NCI-H2081 treated with DMSO at 0.1 percent for 48 hours (cell line): ENCODE data around the gene ZNF70.
"Not testable (repeated sequence)": the region's sequence is repeated elsewhere in the genome, so short reads cannot be mapped to it uniquely, and the experiment has no call there.

Experiments
- DNase-seq: peaks from one replicate; lab custom pipeline; 2025; lab: John Stamatoyannopoulos, UW

Gene ZNF70

GRCh38 chr22:23756891-23757290 is 6.0 kb upstream of the ZNF70 start:
- no peak for DNase-seq

DNA sequence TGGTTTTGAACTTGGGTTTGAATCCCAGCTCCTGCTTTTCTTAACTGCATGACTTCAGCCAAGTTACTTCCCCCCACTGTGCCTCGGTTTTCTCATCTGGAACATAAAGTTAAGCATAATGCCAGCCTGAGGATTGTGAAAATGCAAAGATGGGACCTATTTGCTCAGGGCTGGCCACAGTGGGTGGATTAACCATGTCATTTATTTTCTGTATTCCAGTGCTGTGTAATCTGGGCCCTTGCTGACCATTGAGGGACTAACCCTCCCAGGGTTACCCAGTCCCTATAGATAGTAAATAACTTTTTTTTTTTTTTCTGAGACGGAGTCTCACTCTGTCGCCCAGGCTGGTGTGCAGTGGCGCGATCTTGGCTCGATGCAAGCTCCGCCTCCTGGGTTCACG is 4.8 kb upstream of the ZNF70 start:
- DNase-seq: no peak

- peak; percentile 15 for DNase-seq
Measured at GRCh38 chr22:23754980-23755636, 4.2 kb upstream of the ZNF70 start.

DNA sequence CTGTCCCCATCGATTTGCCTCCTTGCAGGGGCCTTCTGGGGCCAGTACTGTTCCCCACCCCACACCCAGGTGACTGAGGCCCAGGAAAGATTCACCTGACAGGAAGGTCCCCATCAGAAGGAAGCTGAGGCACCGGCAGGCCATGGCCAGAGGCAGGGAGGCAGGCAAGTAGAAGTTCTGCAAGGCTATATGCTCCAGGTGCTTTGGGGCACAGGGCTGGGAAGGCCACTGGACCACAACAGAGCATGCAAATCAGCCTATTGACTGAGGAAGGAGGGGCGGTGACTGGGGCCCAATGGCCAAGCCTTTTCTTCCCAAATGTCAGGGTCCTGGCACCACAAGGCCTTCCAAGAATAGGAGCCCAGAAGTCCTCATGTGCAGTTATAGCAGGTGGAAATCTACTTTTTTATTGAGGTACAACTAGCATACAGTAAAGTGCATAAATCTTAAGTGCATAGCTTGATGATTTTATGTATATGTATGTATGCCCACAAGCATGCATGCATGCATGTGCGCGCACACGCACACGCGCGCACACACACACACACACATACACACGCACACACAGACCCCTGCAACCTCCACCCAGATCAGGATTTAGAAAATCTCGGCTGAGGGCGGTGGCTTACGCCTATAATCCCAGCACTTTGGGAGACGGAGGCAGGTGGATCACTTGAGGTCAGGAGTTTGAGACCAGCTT is 3.5 kb upstream of the ZNF70 start, which contains the start of gene VPREB3:
Gene VPREB3, minus strand, starts transcription at position 206 of the 700 bp plus-strand sequence. Its CDS starts 62 bp downstream, at position 144.
- no peak for DNase-seq

GRCh38 chr22:23753385-23753784 is 2.5 kb upstream of the ZNF70 start:
- DNase-seq: no peak

DNA sequence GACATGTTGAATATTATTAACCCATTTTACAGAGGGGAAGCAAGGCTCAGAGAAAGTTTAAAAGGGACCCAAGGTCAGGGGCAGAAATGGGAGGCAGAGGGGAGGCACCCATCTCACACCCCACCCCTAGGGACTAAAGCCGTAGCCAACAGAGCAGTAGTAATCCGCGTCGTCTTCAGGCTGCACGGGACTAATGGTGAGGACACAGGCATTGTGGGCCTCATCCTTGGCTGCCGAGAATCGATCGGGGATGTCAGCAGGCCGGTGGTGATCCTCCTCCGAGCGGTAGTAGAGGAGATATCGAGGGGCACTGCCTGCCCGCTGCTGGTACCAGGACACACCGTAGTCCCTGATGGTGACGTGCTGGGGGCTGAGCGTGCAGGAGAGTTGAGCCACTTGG is 1.8 kb upstream of the ZNF70 start:
- no peak for DNase-seq

GRCh38 chr22:23752090-23752691 is 1.3 kb upstream of the ZNF70 start:
- no peak for DNase-seq

DNA sequence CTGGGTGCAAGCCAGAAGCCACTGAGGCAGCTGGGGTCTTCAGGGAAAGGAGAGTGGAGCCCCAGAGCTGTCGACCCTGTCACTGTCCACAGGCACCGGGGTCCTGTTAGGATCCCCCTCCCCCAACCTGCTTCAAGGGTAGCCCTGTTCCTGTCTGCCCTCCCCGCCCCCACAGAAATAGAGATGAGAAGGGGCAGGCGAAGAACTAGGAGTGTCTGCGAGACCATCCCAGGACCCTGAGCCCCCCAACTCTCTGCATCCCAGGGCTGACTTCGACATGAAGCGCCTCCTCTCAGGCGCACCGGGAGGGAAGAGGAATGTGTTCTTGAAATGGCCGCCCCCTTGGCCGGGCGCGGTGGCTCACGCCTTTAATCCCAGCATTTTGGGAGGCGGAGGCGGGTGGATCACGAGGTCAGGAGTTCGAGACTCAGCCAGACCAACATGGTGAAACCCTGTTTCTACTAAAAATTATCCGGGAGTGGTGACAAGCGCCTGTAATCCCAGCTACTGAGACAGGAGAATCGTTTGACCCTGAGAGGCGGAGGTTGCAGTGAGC is 607 bp upstream of the ZNF70 start:
- no peak for DNase-seq

DNA sequence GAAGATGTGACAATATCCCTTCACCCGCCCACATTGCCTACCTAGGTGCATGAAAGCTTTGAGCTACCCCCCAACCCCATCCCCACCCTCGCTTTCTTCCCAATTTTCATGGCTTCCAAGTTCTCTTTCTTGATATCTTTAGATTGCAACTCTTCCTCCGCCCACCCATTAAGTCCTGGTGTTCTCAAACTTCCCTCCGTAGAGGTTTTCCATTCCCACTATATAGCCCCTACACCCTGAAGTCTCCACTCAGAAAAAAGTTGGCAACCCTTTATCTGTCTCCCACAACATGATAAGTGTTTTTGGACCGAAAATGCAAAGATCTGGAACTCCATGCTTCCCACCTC is 572 bp downstream of the ZNF70 start:
- DNase-seq: no peak

DNA sequence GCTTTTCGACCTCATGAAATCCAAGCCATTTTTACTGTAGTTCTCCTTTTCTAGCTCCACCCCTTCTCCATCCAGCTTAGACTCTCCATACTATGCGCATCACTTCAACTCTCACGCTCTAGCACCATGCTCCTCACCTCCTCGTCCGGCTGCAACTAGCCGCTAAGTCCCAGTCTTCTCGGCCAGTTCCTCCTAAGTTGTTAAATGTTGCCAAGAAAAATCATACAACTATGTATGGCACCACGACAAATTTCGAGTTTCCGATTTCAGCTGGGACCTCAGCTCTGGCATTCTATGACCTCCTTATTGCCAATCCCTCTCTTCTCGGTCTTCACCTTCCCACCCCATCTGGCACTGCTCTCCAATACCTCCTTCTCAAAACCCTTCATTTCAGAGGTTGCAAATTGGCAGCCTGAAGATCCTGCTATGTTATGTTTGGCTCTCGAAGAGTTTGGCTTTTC is 1.0 kb downstream of the ZNF70 start:
- no peak for DNase-seq

- no peak for DNase-seq
Measured at GRCh38 chr22:23745791-23746190, 5.1 kb downstream of the ZNF70 start.

DNA sequence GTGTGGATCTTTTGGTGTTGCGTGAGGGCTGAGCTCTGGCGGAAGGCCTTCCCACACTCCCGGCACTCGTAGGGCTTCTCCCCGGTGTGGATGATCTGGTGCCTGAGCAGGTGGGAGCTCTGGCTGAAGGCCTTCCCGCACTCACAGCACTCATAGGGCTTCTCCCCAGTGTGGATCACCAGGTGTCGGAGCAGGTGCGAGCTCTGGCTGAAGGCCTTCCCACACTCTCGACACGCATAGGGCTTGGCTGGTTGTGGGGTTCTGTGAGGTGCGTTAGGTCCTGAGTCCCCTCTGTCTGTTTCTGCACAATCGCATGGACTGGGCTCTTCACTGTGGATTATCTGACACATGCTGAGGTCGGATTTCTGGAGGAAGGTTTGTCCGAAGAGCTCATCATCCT is 6.4 kb downstream of the ZNF70 start:
- no peak for DNase-seq

DNA sequence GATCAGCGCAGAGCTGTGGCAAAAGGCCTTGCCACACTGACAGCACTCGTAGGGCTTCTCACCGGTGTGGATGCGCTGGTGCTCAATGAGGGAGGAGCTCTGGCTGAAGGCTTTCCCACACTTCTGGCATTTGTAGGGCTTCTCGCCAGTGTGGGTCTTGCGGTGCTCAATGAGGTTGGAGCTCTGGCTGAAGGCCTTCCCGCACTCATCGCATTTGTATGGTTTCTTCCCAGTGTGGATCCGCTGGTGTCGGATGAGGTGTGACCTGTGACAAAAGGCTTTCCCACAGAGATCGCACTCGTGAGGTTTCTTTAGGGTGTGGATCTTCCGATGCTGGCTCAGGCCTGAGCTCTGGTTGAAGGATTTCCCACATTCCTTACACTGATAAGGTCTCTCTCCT is 6.9 kb downstream of the ZNF70 start:
- no peak for DNase-seq

DNA sequence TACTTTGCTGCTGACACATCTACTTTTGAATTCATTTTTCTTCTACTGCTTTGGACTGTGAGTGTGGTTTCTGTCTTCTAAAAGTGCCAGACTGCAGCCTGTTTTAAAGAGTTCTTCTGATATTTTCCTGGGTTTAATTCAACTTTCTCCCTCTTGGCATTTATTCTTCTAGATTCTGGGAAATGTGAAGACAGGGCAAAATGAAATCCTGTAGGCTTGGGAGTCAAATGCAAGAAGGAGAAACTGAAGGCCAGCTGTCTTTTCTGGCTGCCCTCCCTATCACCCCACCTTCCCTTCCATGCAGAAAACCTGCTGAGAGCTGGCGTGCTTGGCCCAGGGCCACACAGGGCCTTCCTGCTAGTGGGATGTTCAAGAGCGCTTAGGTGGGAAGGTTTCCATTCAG is 7.6 kb downstream of the ZNF70 start:
- no peak for DNase-seq

DNA sequence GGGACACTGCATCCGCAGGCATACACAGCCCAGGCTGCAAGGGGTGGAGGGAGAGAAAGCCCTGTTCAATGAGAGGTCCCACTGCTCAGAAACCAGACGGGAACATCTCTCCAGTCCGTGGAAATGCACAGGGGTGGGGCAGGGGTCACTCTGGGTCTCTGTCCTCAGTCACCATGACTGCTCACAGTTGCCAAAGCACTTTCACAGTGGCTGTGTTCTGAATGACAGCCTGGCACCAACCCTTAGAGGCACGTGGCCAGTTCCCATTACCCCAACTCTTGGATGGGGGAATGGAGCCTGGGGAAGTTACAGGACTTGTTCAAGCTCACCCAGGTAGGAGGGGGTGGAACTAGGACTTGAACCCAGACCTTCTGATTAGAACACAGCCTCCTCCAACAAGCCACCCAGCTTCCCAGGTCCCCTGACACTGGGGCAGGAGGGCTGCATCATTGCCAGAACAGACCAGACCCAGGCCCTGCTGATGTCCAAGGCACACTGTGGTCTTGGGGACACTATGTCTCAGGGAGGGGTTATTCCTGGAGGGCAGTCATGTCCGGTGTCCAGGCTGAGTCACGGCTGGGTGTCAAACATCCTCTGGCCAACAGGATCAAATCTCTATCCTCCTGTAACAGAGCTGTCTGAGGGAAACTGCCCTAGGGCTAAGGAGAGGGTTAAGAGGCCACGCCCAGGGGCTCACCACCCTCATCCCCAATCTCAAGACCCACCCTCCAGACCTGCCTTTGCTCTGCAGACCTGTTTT is 8.2 kb downstream of the ZNF70 start:
- no peak for DNase-seq

- DNase-seq: no peak
Measured at GRCh38 chr22:23737696-23738095, 13.2 kb downstream of the ZNF70 start.

- DNase-seq: not testable (repeated sequence)
Measured at GRCh38 chr22:23728108-23728507, 22.8 kb downstream of the ZNF70 start.

DNA sequence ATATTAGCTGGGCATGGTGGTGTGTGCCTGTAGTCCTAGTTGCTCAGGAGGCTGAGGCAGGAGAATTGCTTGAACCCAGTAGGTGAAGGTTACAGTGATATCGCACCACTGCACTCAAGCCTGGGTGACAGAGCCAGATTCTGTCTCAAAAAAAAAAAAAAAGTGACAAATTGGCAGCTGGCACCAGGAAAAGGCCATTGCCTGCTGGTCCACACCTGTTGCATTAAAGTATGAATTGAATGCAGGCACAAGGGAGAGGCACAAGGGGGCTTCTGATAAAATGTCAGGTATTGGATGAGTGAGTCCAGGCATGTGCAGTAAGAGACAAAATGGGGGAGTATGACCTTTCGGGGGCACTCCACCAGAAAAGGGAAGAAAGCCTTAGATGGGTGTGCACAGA is 28.2 kb downstream of the ZNF70 start:
- no peak for DNase-seq

GRCh38 chr22:23722160-23722559 is 28.8 kb downstream of the ZNF70 start:
- DNase-seq: no peak

GRCh38 chr22:23720855-23721254 is 30.1 kb downstream of the ZNF70 start:
- DNase-seq: no peak

DNA sequence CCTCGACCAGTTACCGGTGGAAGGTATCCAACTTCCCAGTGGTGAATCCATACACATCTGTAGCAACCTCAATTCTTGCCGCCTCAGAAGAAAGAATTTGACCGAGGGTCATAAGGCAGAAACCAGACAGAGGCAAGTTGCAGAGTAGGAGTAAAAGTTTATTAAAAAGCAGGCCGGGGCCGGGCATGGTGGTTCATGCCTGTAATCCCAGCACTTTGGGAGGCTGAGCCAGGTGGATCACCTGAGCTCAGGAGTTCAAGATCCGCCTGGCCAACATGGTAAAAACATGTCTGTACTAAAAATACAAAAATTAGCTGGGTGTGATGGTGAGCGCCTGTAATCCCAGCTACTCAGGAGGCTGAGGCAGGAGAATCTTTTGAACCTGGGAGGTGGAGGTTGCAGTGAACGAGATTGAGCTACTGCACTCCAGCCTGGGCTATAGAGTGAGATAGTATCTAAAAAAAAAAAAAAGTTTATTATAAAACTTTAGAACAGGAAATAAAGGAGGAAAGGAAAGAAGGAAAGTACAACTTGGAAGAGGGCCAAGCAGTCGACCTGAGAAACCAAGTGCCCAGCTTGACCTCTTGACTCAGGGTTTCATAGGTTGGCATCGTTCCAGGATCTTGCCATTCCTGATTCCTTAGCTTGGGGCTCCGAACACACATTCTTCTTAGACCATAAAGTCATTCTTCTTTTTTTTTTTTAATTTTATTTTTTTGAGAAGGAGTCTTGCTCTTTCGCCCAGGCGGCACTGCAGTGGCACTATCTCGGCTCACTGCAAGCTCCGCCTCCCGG is 32.3 kb downstream of the ZNF70 start:
- DNase-seq: no peak
